ENCODE results near the gene WDR89. TPM values are rescaled to one million over a fixed set of nuclear protein-coding genes. Genes with fewer than 3 reads are reported as not detected.

Gene WDR89
- total RNA-seq, 1 donor from 2014 or later = 9.6 TPM

GRCh38 chr14:63563370-63564026 is 78.2 kb downstream of the WDR89 start:
- no peaks in the 10 kb centered on the region for H3K9me3 Mint-ChIP-seq (ENCODE audit: unreplicated experiment)
- DNase-seq = no peak
- H3K27me3 Mint-ChIP-seq (ENCODE audit: unreplicated experiment) = no peaks in the 10 kb centered on the region
- no peaks in the 10 kb centered on the region for H3K4me1 Mint-ChIP-seq (ENCODE audit: low read depth, unreplicated experiment)
- no peak for TF ChIP-seq CTCF (IDR thresholded peaks at IDR 0.05; ENCODE audit: partially characterized antibody, unreplicated experiment)
- H3K36me3 Mint-ChIP-seq (ENCODE audit: unreplicated experiment) = no peaks in the 10 kb centered on the region
- H3K4me3 Mint-ChIP-seq (ENCODE audit: unreplicated experiment) = no peak overlapping the region
- no peak overlapping the region for H3K27ac Mint-ChIP-seq (ENCODE audit: unreplicated experiment)

GRCh38 chr14:63562405-63562804 is 79.3 kb downstream of the WDR89 start:
- H3K4me1 Mint-ChIP-seq (ENCODE audit: low read depth, unreplicated experiment) = no peaks in the 10 kb centered on the region
- no peaks in the 10 kb centered on the region for H3K27me3 Mint-ChIP-seq (ENCODE audit: unreplicated experiment)
- H3K36me3 Mint-ChIP-seq (ENCODE audit: unreplicated experiment) = no peaks in the 10 kb centered on the region
- DNase-seq = no peak
- H3K4me3 Mint-ChIP-seq (ENCODE audit: unreplicated experiment) = no peak overlapping the region
- no peaks in the 10 kb centered on the region for H3K9me3 Mint-ChIP-seq (ENCODE audit: unreplicated experiment)
- H3K27ac Mint-ChIP-seq (ENCODE audit: unreplicated experiment) = no peak overlapping the region
- no peak for TF ChIP-seq CTCF (IDR thresholded peaks at IDR 0.05; ENCODE audit: partially characterized antibody, unreplicated experiment)

GRCh38 chr14:63555572-63555971 is 86.1 kb downstream of the WDR89 start:
- peaks cover 3% of the 10 kb centered on the region for H3K9me3 Mint-ChIP-seq (ENCODE audit: unreplicated experiment)
- H3K27ac Mint-ChIP-seq (ENCODE audit: unreplicated experiment) = no peak overlapping the region

GRCh38 chr14:63551332-63551731 is 90.3 kb downstream of the WDR89 start:
- Mint-ChIP-seq H3K4me3 (ENCODE audit: unreplicated experiment) (no peak overlapping the region), H3K27me3 (ENCODE audit: unreplicated experiment) (peaks cover 4% of the 10 kb centered on the region), H3K36me3 (ENCODE audit: unreplicated experiment) (no peaks in the 10 kb centered on the region), H3K27ac (ENCODE audit: unreplicated experiment) (no peak overlapping the region), H3K4me1 (ENCODE audit: low read depth, unreplicated experiment) (no peaks in the 10 kb centered on the region), H3K9me3 (ENCODE audit: unreplicated experiment) (no peaks in the 10 kb centered on the region)
- DNase-seq = no peak
- TF ChIP-seq CTCF (IDR thresholded peaks at IDR 0.05; ENCODE audit: partially characterized antibody, unreplicated experiment) = no peak

More at GRCh38 chr14:63555572-63555971, 86.1 kb downstream of the WDR89 start:
- no peaks in the 10 kb centered on the region for H3K36me3 Mint-ChIP-seq (ENCODE audit: unreplicated experiment)
- no peaks in the 10 kb centered on the region for H3K4me1 Mint-ChIP-seq (ENCODE audit: low read depth, unreplicated experiment)
- TF ChIP-seq CTCF (IDR thresholded peaks at IDR 0.05; ENCODE audit: partially characterized antibody, unreplicated experiment) = no peak
- H3K4me3 Mint-ChIP-seq (ENCODE audit: unreplicated experiment) = no peak overlapping the region
- H3K27me3 Mint-ChIP-seq (ENCODE audit: unreplicated experiment) = peaks cover 5% of the 10 kb centered on the region
- no peak for DNase-seq

GRCh38 chr14:63547798-63548335 is 93.8 kb downstream of the WDR89 start:
- no peak for DNase-seq
- H3K27ac Mint-ChIP-seq (ENCODE audit: unreplicated experiment) = no peak overlapping the region
- H3K4me3 Mint-ChIP-seq (ENCODE audit: unreplicated experiment) = no peak overlapping the region
- H3K9me3 Mint-ChIP-seq (ENCODE audit: unreplicated experiment) = no peaks in the 10 kb centered on the region
- TF ChIP-seq CTCF (IDR thresholded peaks at IDR 0.05; ENCODE audit: partially characterized antibody, unreplicated experiment) = no peak
- H3K4me1 Mint-ChIP-seq (ENCODE audit: low read depth, unreplicated experiment) = peaks cover 3% of the 10 kb centered on the region
- peaks cover 10% of the 10 kb centered on the region for H3K27me3 Mint-ChIP-seq (ENCODE audit: unreplicated experiment)
- no peaks in the 10 kb centered on the region for H3K36me3 Mint-ChIP-seq (ENCODE audit: unreplicated experiment)

All from glutamatergic neuron (in vitro differentiated cells).